PFSK-1 (cell line): ENCODE results near the gene SP3.

ENCODE experiments used
- FOXP2 ChIP-seq: optimal IDR thresholded peaks from 2 replicates; pipeline ENCODE3; 2011; ENCODE audit warnings: borderline replicate concordance, control low read depth, inconsistent platforms; ENCODE audit not compliant: insufficient read depth; ENCODE audit errors: extremely low read length, extremely low read depth
- POLR2AphosphoS5 ChIP-seq: IDR thresholded peaks from 2 replicates; pipeline ENCODE4 v1.6.1; 2012; ENCODE audit warnings: low read depth, mild to moderate bottlenecking, control low read depth, low read length, moderate library complexity
- REST ChIP-seq, 2 experiments: IDR thresholded peaks; 2 replicates each; pipeline versions ENCODE4 v1.6.1 to v1.8.0; 2011 to 2012; ENCODE audit warnings: low read depth in 2 of 2, low read length in 2 of 2, control low read depth in 1 of 2, inconsistent platforms in 1 of 2, mild to moderate bottlenecking in 1 of 2, moderate library complexity in 1 of 2; ENCODE audit not compliant: insufficient read depth in 1 of 2

GRCh38 chr2:173940208-173941020 lies 24.8 kb downstream of the SP3 start:
- TF ChIP-seq POLR2AphosphoS5 (no peak), FOXP2 (no peak), REST (IDR thresholded peaks at IDR 0.05; ENCODE audit: insufficient read depth in 1 of 2, low read depth in 2 of 2, low read length in 2 of 2) (no peak)
